Skin of body (tissue), 2 donors: ENCODE measurements around the gene TTLL12. TPM values are rescaled to one million over a fixed set of nuclear protein-coding genes. Genes with fewer than 3 reads are reported as not detected.

Source experiments
- DNase-seq: peaks from one replicate; lab custom pipeline; 2025; lab: John Stamatoyannopoulos, UW
- total RNA-seq: library from RNA; depleted of rRNA; stranded (reverse); fragments of >200 nt; gene quantifications from one replicate; pipeline ENCODE4 v1.2.3, GENCODE V29; 2014

The TTLL12 gene
- total RNA-seq, 1 donor from 2014 or later = 17.2 TPM

GRCh38 chr22:43200031-43200430 is 13.1 kb upstream of the TTLL12 start:
- no peak for DNase-seq

- no peak for DNase-seq
These were observed 12.6 kb upstream of the TTLL12 start for GRCh38 chr22:43199541-43199940.

GRCh38 chr22:43198936-43199335 is 12.0 kb upstream of the TTLL12 start:
- DNase-seq = no peak

- no peak for DNase-seq
These were observed 11.2 kb upstream of the TTLL12 start for GRCh38 chr22:43198126-43198525.

- no peak for DNase-seq
These were observed 10.5 kb upstream of the TTLL12 start for GRCh38 chr22:43197271-43197941.

- DNase-seq = no peak
These were observed 4.9 kb upstream of the TTLL12 start for GRCh38 chr22:43191831-43192230.

- DNase-seq = peak; percentile 9
These were observed 2.1 kb upstream of the TTLL12 start for GRCh38 chr22:43188829-43189545.

GRCh38 chr22:43187171-43188099 is 501 bp upstream of the TTLL12 start:
- DNase-seq = peak; percentile 97

- DNase-seq = no peak
These were observed 1.1 kb downstream of the TTLL12 start for GRCh38 chr22:43185860-43186261.

- DNase-seq = no peak
These were observed 3.2 kb downstream of the TTLL12 start for GRCh38 chr22:43183496-43184277.

- no peak for DNase-seq
These were observed 4.2 kb downstream of the TTLL12 start for GRCh38 chr22:43182726-43183125.

- no peak for DNase-seq
These were observed 4.8 kb downstream of the TTLL12 start for GRCh38 chr22:43182118-43182517.

GRCh38 chr22:43181321-43182076 is 5.4 kb downstream of the TTLL12 start:
- no peak for DNase-seq

GRCh38 chr22:43180670-43181069 is 6.3 kb downstream of the TTLL12 start:
- DNase-seq = no peak

GRCh38 chr22:43179911-43180195 is 7.1 kb downstream of the TTLL12 start:
- no peak for DNase-seq

- no peak for DNase-seq
These were observed 7.6 kb downstream of the TTLL12 start for GRCh38 chr22:43179146-43179910.

GRCh38 chr22:43177479-43177878 is 9.5 kb downstream of the TTLL12 start:
- no peak for DNase-seq

GRCh38 chr22:43176090-43176489 is 10.8 kb downstream of the TTLL12 start:
- DNase-seq = no peak

- DNase-seq = no peak
These were observed 11.9 kb downstream of the TTLL12 start for GRCh38 chr22:43174941-43175531.
